ENCODE data around the gene NXF2.
"Not testable (repeated sequence)": the region's sequence is repeated elsewhere in the genome, so short reads cannot be mapped to it uniquely, and the experiment has no call there.

- not testable (repeated sequence) for TF ChIP-seq CTCF, POLR2A (IDR thresholded peaks at IDR 0.05)
Measured at GRCh38 chrX:102235678-102236077, 11.3 kb upstream of the NXF2 start.

Measured in esophagus squamous epithelium (tissue), 4 donors.